Measurements from ENCODE around the gene ELFN2.

DNA sequence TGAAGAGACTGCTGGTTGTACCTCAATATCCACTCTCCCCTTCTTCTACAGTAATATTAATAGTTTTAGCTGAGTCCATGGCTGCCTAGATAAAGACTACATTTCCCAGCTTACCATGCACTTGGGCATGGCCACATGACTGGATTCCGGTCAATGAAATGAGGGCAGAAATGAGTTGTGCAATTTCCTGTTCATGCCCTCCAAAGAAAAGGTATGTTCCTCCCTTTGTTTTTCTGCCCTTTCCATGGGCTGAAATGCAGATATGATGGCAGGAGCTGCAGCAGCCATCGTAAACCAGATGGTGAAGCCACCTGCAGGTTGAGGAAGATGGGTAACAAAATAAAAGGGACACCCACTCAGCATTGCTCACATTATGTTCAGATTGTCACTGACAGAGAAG is 15.3 kb upstream of the ELFN2 start:
- TF ChIP-seq TAF1 (IDR thresholded peaks at IDR 0.05; ENCODE audit: low read depth) (no peak), SMC3 (conservative IDR thresholded peaks at IDR 0.05; ENCODE audit: poor library complexity) (no peak), POLR2AphosphoS5 (IDR thresholded peaks at IDR 0.05) (no peak), EZH2 (IDR thresholded peaks at IDR 0.05; ENCODE audit: borderline replicate concordance, insufficient read depth, low read length, poor library complexity, severe bottlenecking) (no peak), EP300 (conservative IDR thresholded peaks at IDR 0.05; ENCODE audit: poor library complexity, severe bottlenecking) (no peak), MXI1 (conservative IDR thresholded peaks at IDR 0.05; ENCODE audit: poor library complexity, severe bottlenecking) (no peak)
- TF ChIP-seq, protein P1, sequence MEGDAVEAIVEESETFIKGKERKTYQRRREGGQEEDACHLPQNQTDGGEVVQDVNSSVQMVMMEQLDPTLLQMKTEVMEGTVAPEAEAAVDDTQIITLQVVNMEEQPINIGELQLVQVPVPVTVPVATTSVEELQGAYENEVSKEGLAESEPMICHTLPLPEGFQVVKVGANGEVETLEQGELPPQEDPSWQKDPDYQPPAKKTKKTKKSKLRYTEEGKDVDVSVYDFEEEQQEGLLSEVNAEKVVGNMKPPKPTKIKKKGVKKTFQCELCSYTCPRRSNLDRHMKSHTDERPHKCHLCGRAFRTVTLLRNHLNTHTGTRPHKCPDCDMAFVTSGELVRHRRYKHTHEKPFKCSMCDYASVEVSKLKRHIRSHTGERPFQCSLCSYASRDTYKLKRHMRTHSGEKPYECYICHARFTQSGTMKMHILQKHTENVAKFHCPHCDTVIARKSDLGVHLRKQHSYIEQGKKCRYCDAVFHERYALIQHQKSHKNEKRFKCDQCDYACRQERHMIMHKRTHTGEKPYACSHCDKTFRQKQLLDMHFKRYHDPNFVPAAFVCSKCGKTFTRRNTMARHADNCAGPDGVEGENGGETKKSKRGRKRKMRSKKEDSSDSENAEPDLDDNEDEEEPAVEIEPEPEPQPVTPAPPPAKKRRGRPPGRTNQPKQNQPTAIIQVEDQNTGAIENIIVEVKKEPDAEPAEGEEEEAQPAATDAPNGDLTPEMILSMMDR (IDR thresholded peaks at IDR 0.05; ENCODE audit: poor library complexity, severe bottlenecking) = no peak

All from neural cell (in vitro differentiated cells).